HG03097 (cell line): ENCODE measurements around the gene MNAT1.
A peak's percentile ranks its signal among the peaks of the same experiment; 100 is the strongest.
"Not testable (repeated sequence)": the region's sequence is repeated elsewhere in the genome, so short reads cannot be mapped to it uniquely, and the experiment has no call there.

Source experiments
- ATAC-seq: cut with Tn5 transposase; IDR thresholded peaks from one replicate; pipeline ENCODE4 v1.9.1; 2021; ENCODE audit not compliant: unreplicated experiment, low FRiP score

Gene MNAT1

DNA sequence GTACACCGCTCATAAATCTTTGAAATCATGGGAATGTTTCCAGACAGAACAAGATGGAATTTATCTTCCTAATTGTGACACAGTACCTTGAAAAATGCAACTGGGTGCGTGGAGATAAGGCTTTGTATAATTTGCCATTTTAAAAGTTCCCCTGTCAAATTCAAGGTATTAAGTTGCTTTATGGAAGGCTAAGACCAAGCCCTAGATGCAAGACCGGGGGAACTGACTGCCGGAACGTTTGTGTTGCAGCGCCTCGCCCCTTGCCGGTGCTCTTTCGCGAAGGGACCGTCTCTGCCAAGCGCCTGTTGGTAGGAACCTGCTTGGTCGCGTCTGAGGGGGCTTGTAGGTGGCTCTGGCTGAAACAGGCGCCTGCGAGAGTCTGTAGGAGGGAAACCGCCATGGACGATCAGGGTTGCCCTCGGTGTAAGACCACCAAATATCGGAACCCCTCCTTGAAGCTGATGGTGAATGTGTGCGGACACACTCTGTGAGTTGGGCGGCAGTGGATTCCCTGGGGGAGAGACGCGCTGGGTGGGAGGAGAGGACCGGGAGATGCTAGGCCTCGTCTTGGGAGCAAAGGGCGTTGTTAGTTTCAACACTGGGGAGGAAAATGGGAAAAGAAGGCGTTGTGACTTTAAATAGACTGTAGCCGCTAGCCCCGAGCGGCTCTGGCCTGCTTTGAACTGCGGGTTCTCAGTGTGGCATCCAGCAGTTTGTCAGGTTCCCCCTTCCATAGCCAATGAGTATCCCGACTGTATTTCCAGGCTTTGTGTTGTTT is at the start of gene MNAT1:
Gene MNAT1 (plus strand): TSS at position 297 of the 778 bp plus-strand sequence. CDS start 102 bp downstream, at position 399.
- peak; percentile 94 for ATAC-seq

DNA sequence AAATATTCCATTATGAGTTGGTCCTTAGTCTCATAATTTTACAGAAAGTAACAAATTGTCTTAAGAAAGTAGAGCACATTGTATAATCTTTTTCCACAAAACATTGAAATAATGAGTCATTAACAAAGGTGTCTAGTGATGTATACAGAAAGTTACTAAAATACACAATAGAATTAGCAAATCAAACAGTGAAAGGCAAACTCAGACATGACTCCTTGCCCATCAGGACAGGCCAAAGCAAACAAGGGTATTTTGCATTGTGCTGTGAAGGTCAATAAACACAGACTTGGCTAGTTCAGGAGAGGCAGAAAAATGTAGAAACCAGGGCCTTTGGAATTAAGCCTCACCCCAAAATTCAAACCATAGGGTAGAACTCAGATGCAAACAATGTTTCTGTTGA is 47.7 kb upstream of the MNAT1 start:
- no peak for ATAC-seq

- ATAC-seq: no peak
These were observed 43.0 kb upstream of the MNAT1 start for GRCh38 chr14:60691383-60692113.

GRCh38 chr14:60695327-60695726 is 39.2 kb upstream of the MNAT1 start:
- ATAC-seq: no peak

DNA sequence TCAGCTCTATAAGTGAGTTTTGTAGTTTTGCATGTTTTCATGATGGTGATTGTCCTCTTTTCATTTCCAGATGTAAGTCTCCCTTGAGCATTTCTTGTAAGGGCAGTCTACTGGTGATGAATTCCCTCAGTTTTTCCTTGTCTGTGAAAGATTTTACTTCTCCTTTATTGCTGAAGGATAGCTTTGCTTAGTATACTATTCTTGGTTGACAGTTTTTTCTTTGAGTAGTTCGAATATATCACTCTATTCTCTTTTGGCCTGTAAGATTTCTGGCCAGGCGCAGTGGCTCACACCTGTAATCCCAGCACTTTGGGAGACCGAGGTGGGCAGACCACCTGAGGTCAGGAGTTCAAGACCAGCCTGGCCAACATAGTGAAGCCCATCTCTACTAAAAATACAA is 34.0 kb upstream of the MNAT1 start:
- ATAC-seq: no peak

DNA sequence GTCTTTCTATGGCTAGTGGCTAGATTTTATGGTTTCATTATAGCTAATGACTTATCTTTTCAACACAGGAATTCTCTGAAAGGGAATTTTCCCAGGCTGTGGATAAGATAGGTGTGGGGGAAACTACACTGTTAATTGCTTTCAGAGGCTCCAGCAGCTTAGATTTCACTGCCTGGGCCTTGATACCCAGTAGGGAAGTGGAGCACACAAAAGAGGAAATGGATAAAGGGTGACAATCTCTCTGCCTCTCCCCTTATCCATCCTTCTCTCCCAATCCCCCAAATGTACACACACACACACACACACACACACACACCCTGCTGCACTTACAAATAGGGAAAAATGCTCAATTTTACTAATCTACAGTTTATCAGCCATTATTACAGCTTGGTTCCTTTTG is 29.5 kb upstream of the MNAT1 start:
- ATAC-seq: no peak

DNA sequence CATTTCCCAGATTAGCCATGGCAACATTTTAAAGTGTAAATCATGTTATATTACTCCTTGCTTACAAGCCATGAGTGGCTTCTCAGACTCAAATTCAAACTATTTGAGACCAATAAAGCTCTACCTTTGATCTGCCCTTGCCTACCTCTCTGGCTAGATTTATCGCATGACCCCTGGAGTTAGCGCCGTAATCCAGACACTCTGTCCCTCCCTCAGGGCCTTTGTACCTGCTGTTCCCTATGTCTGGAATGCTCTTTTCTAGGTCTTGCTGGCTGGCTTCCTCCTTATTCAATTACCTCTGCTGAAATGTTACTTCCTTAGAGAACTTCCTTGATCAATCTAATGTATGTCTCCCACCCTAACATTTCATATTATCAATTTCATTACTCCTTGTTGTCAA is 26.7 kb upstream of the MNAT1 start:
- no peak for ATAC-seq

DNA sequence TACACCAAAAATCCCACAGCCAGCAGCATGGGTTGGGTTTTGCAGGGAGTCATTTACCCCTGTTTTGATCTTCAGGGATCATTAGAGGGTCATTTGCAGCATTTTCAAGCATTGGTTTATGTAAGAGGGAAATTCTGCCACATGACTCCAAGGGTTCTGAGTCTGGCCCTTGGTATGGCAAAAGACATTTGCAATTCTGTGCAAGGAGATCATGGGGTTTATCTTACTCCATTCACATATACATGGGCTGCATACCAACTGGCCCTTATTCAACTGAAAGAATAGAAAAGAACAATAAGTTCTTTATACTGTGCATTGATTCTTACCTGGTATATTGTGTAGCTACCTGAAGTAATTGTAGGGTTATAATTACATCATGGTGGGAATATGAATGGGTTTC is 24.1 kb upstream of the MNAT1 start:
- ATAC-seq: no peak

- no peak for ATAC-seq
These were observed 21.0 kb upstream of the MNAT1 start for GRCh38 chr14:60713513-60713912.

GRCh38 chr14:60720391-60720790 is 14.2 kb upstream of the MNAT1 start:
- ATAC-seq: no peak

GRCh38 chr14:60720962-60721325 is 13.6 kb upstream of the MNAT1 start:
- no peak for ATAC-seq

DNA sequence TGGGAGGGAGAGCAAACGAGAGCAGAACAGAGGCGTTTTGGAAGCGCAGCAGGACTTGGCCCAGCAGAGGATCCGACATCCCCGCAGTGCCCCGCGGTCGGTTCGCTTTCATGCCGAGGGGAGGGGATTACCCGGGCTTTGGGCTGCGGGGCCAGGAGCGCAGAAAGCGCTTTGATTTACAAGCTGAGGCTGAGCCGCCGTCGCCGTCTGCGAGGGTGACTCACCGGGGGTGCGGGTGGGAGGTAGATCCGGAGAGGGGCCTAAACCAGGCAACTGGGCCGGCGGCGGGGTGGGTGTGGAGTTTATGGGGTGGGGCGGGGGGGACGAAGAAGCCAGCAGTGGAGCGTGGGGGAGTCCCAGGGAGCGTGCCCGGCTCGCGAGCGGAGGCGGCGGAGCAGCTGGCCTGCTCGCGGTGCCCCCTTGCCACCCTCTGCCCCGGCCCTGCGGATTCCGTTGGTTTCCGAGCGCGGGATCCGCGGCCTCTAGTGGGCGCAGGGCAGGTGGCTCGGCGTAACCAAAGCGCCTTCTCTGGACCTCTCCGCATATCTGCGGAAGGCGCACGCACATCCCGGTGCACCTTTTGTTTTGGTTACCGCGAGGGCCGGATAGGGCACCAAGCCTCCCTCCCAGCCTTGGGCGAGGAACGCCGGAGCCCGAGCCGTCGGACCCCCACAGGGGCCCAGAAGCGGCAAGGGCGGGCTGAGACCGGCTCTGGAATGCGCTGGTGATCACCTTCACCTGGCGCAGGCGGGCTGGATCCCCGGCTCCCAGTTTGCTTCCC is 13.0 kb upstream of the MNAT1 start:
- ATAC-seq: no peak

DNA sequence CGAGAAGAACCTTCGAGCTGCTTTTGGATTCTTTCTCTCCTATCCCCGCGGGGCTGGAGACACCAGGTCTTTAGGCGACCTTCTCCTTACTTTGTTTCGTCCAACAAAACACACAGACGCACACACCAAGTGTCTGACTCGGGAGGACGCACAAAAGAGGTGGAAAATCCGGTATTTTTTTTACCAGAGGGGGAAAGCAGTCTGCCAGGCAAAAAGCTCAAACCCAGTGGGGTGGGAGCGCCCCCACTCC is 12.5 kb upstream of the MNAT1 start:
- ATAC-seq: no peak

GRCh38 chr14:60722357-60723115 is 12.0 kb upstream of the MNAT1 start:
- no peak for ATAC-seq

DNA sequence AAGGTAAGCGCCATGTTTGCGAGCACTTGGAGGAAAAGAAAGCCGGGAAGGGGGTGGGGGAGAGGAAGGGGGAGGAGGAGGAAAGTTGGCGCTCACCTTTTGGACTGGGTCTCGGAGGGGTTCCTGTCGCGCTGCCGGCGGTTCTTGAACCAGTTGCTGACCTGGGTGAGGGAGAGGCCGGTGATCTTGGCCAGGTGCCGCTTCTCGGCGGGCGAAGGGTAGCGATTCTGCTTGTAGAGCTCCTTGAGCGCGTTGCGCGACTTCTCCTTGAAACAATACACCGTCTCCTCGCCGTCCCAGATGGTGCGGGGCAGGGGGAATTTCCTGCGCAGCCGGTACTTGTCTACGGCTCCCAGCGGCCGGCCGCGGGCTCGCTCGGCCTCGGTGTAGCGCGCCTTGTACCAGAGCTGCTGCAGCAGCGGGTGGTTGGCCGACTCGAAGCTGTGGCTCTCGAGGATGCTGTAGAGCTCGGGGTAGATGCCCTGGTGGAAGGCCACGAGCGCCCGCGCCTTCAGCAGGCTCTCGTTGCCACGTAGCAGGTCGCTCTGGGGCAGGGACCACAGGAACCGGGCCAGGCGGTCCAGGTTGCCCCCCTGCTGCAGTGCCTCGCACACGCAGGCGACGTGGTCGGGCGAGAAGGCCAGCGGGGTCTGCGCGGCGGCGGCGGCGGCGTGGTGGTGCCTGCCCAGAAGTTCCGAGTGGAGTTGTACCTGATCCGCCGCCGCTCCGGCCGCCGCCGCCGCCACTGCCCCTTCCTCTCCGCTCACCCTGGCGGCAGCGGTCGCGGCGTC is 11.2 kb upstream of the MNAT1 start:
- no peak for ATAC-seq

DNA sequence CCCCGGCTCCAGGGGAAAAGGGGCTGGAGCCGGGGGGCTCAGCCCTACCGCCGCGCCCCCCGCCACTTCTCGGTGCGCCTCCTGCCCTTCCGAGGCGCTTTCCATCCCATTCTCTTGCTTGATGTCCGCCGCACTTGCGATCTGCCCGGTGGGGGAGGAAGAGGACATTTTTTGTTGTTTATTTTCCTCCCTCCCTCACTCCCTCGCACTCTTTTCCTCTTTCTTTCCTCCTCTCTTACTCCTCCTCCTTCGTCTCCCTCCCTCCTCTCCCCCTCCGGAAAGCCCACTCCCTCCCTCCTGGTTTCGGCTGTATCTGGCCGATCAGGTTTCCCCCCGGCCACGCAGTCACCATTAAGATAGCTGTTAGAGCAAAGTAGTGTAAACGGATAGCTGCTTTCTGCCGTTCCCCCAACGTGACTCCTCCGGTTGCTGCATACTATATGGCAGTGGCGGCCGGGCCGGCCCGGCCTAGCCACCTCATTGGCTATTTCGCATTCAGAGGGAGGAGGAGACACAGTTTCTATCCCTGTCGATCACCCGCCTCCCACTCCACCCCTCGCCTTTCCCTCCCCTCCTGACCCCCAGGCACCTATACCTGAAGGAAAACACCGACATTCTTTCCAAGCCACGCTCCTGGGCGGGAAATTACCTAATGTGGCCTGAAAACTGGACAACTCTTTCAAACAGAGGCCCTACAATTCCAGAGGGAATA is 10.5 kb upstream of the MNAT1 start, which contains the start of gene SIX4:
Gene SIX4 (minus strand): TSS at position 445 of the 712 bp plus-strand sequence. CDS start 277 bp downstream, at position 168.
- no peak for ATAC-seq

- ATAC-seq: not testable (repeated sequence)
These were observed 3.3 kb upstream of the MNAT1 start for GRCh38 chr14:60731291-60731690.

GRCh38 chr14:60732840-60733483 is 1.6 kb upstream of the MNAT1 start:
- ATAC-seq: no peak

GRCh38 chr14:60735416-60735815 is 855 bp downstream of the MNAT1 start:
- ATAC-seq: no peak
